Measurements from ENCODE around the gene ATOSA.

The ATOSA gene, protein sequence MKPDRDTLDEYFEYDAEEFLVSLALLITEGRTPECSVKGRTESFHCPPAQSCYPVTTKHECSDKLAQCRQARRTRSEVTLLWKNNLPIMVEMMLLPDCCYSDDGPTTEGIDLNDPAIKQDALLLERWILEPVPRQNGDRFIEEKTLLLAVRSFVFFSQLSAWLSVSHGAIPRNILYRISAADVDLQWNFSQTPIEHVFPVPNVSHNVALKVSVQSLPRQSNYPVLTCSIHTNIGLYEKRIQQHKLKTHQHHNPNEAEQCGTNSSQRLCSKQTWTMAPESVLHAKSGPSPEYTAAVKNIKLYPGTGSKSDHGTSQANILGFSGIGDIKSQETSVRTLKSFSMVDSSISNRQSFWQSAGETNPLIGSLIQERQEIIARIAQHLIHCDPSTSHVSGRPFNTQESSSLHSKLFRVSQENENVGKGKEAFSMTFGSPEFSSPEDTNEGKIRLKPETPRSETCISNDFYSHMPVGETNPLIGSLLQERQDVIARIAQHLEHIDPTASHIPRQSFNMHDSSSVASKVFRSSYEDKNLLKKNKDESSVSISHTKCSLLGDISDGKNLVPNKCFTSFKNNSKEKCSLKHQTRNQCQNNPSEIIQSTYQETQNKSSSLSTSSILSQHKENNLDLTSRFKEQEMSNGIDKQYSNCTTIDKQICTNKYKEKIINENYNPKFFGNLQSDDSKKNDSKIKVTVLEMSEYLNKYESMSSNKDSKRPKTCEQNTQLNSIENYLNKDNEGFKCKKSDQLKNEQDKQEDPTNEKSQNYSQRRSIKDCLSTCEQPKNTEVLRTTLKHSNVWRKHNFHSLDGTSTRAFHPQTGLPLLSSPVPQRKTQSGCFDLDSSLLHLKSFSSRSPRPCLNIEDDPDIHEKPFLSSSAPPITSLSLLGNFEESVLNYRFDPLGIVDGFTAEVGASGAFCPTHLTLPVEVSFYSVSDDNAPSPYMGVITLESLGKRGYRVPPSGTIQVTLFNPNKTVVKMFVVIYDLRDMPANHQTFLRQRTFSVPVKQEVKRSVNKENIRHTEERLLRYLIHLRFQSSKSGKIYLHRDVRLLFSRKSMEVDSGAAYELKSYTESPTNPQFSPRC

GRCh38 chr15:52679232-52680040, at the start of gene ATOSA:
ATOSA (minus strand) TSS chr15:52679388; CDS start chr15:52678021, 1,367 bp downstream.
- no peaks in the 10 kb centered on the region for H3K36me3 ChIP-seq (ENCODE audit: control insufficient read depth, insufficient read depth, low read length)

DNA sequence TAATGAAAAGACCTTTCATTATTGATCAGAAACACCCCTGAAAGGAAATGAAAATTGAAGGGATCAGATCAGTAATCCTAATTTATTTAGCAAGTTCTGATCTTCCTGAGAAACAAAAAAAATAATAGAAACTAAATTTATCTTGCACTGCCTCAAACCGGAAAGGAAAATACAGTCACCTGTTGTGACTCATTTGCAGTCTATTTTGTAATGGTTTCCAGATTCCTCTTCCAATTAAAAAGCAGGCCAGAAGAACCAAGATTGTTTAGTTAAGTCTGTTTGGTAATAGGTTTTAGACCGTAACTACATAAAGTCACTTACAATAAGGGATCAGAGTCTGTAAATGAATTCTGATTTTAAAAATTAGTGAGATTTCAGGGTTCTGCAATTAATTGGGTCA, 49.7 kb upstream of the ATOSA start:
- H3K4me1 ChIP-seq (ENCODE audit: control insufficient read depth, insufficient read depth, low read length), result peaks cover 20% of the 10 kb centered on the region
- peaks cover 6% of the 10 kb centered on the region; the same call in 1 of the 2 replicates for H3K9me3 ChIP-seq (ENCODE audit: control insufficient read depth, insufficient read depth, low read depth, low read length)
- H3K27ac ChIP-seq (ENCODE audit: low read depth, low read length), result no peak overlapping the region
- H3K9ac ChIP-seq (ENCODE audit: low read length), result no peak overlapping the region
- H3K36me3 ChIP-seq (ENCODE audit: control insufficient read depth, insufficient read depth, low read length), result no peaks in the 10 kb centered on the region
- no peak overlapping the region for H3K4me3 ChIP-seq (ENCODE audit: low read depth, low read length)
- no peaks in the 10 kb centered on the region for H3K27me3 ChIP-seq (ENCODE audit: control insufficient read depth, insufficient read depth, low read length)

More at GRCh38 chr15:52679232-52680040, at the start of gene ATOSA:
- Histone ChIP-seq H3K9ac (ENCODE audit: low read length) (peak within 1 kb of the TSS; percentile 63), H3K27ac (ENCODE audit: low read depth, low read length) (no peak within 1 kb of the TSS), H3K4me1 (ENCODE audit: control insufficient read depth, insufficient read depth, low read length) (peaks cover 5% of the 10 kb centered on the region; the same call in 1 of the 2 replicates), H3K4me3 (ENCODE audit: low read depth, low read length) (peak within 1 kb of the TSS; percentile 92), H3K27me3 (ENCODE audit: control insufficient read depth, insufficient read depth, low read length) (peaks cover 13% of the 10 kb centered on the region; the same call in 1 of the 2 replicates), H3K9me3 (ENCODE audit: control insufficient read depth, insufficient read depth, low read depth, low read length) (no peaks in the 10 kb centered on the region)

DNA sequence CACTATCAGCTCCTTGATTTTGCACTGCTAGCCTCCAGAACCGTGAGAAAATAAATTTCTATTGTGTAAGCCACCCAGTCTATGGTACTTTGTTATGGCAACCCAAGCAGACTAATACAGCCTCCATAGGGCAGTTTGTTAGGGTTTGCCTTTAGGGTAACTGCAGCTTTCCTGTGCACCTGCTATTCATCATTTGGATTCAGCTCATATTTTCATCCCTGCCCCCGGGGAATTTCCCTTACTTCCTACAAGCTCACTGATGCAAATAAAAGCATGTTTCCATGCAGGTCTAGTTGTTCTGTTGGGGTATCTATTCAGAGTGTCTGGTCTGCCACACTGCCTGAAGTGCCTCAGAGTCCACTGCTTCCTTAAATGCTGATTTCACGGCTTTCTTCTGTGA, 48.6 kb upstream of the ATOSA start:
- Histone ChIP-seq H3K9me3 (ENCODE audit: control insufficient read depth, insufficient read depth, low read depth, low read length) (peaks cover 6% of the 10 kb centered on the region; the same call in 1 of the 2 replicates), H3K36me3 (ENCODE audit: control insufficient read depth, insufficient read depth, low read length) (no peaks in the 10 kb centered on the region), H3K27me3 (ENCODE audit: control insufficient read depth, insufficient read depth, low read length) (no peaks in the 10 kb centered on the region), H3K4me3 (ENCODE audit: low read depth, low read length) (no peak overlapping the region), H3K27ac (ENCODE audit: low read depth, low read length) (no peak overlapping the region), H3K9ac (ENCODE audit: low read length) (no peak overlapping the region), H3K4me1 (ENCODE audit: control insufficient read depth, insufficient read depth, low read length) (peaks cover 11% of the 10 kb centered on the region)

GRCh38 chr15:52726195-52726594, 47.0 kb upstream of the ATOSA start:
- H3K27ac ChIP-seq (ENCODE audit: low read depth, low read length), result no peak overlapping the region
- H3K4me3 ChIP-seq (ENCODE audit: low read depth, low read length), result no peak overlapping the region
- no peaks in the 10 kb centered on the region for H3K27me3 ChIP-seq (ENCODE audit: control insufficient read depth, insufficient read depth, low read length)
- no peak overlapping the region for H3K9ac ChIP-seq (ENCODE audit: low read length)
- peaks cover 11% of the 10 kb centered on the region for H3K4me1 ChIP-seq (ENCODE audit: control insufficient read depth, insufficient read depth, low read length)
- H3K36me3 ChIP-seq (ENCODE audit: control insufficient read depth, insufficient read depth, low read length), result no peaks in the 10 kb centered on the region
- peaks cover 6% of the 10 kb centered on the region; the same call in 1 of the 2 replicates for H3K9me3 ChIP-seq (ENCODE audit: control insufficient read depth, insufficient read depth, low read depth, low read length)

DNA sequence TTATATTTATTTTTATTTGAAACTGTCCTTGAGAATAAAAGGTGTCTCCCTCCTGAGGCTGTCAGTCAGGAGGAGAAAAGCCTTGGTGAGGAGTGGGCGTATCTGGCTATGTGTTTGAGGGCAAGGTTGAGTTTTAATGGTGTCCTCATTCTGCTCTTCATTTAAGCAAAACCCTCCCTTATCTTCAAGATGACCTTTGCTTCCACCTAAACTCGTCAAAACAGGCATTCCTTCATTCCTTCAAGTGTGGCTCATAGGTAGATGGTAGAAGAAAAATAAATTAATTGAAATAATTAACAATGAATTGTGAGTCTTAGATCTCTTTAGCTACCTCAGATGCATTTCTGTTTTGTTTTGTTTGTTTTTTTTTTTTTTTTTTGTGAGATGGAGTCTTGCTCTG, 39.4 kb upstream of the ATOSA start:
- Histone ChIP-seq H3K4me3 (ENCODE audit: low read depth, low read length) (no peak overlapping the region), H3K9me3 (ENCODE audit: control insufficient read depth, insufficient read depth, low read depth, low read length) (no peaks in the 10 kb centered on the region), H3K27ac (ENCODE audit: low read depth, low read length) (no peak overlapping the region), H3K27me3 (ENCODE audit: control insufficient read depth, insufficient read depth, low read length) (no peaks in the 10 kb centered on the region), H3K9ac (ENCODE audit: low read length) (no peak overlapping the region), H3K36me3 (ENCODE audit: control insufficient read depth, insufficient read depth, low read length) (no peaks in the 10 kb centered on the region), H3K4me1 (ENCODE audit: control insufficient read depth, insufficient read depth, low read length) (no peaks in the 10 kb centered on the region)

DNA sequence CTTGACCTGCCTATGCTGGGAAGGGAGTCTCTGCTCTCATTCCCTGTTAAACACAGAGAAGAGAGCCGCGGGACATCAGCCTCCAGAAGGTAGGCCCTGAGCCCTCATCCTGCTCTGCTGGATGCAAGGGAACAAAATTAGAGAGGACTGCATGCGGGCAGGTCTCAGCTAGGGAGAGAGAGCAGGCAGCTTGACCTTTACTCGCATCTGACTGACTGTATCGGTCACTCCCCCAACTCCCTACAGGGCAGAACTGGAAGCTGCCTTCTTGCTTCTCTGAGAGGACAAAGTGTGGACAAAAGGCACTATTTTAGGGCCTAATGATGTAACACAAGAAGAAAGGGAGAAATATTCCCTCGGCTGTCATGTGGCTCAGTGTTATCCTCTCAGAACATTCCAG, 38.7 kb upstream of the ATOSA start:
- H3K36me3 ChIP-seq (ENCODE audit: control insufficient read depth, insufficient read depth, low read length), result no peaks in the 10 kb centered on the region
- H3K4me3 ChIP-seq (ENCODE audit: low read depth, low read length), result no peak overlapping the region
- no peak overlapping the region for H3K9ac ChIP-seq (ENCODE audit: low read length)
- no peaks in the 10 kb centered on the region for H3K27me3 ChIP-seq (ENCODE audit: control insufficient read depth, insufficient read depth, low read length)
- H3K27ac ChIP-seq (ENCODE audit: low read depth, low read length), result no peak overlapping the region
- H3K4me1 ChIP-seq (ENCODE audit: control insufficient read depth, insufficient read depth, low read length), result no peaks in the 10 kb centered on the region
- no peaks in the 10 kb centered on the region for H3K9me3 ChIP-seq (ENCODE audit: control insufficient read depth, insufficient read depth, low read depth, low read length)

DNA sequence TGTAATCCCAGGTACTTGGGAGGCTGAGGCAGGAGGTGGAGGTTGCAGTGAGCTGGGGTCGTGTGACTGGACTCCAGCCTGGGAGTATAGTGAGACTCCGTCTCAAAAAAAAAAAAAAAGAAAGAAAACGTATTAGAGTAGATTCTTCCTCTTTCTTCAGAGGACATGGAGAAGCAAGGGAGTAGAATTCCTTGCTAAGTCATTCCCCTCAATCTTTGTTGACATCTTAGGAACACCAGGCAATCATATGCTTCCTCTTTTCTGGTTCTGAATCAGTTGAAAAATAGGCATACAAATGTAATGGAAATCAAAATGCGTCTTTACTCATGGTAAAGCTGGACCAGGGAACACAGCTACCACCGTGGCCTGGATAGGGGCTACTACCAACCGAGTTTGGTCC, 38.3 kb upstream of the ATOSA start:
- Histone ChIP-seq H3K27me3 (ENCODE audit: control insufficient read depth, insufficient read depth, low read length) (no peaks in the 10 kb centered on the region), H3K4me3 (ENCODE audit: low read depth, low read length) (no peak overlapping the region), H3K27ac (ENCODE audit: low read depth, low read length) (no peak overlapping the region), H3K4me1 (ENCODE audit: control insufficient read depth, insufficient read depth, low read length) (no peaks in the 10 kb centered on the region), H3K9me3 (ENCODE audit: control insufficient read depth, insufficient read depth, low read depth, low read length) (no peaks in the 10 kb centered on the region), H3K9ac (ENCODE audit: low read length) (no peak overlapping the region), H3K36me3 (ENCODE audit: control insufficient read depth, insufficient read depth, low read length) (no peaks in the 10 kb centered on the region)

- no peaks in the 10 kb centered on the region for H3K9me3 ChIP-seq (ENCODE audit: control insufficient read depth, insufficient read depth, low read depth, low read length)
- H3K27me3 ChIP-seq (ENCODE audit: control insufficient read depth, insufficient read depth, low read length), result no peaks in the 10 kb centered on the region
- no peak overlapping the region for H3K27ac ChIP-seq (ENCODE audit: low read depth, low read length)
- no peak overlapping the region for H3K4me3 ChIP-seq (ENCODE audit: low read depth, low read length)
- H3K9ac ChIP-seq (ENCODE audit: low read length), result no peak overlapping the region
- H3K4me1 ChIP-seq (ENCODE audit: control insufficient read depth, insufficient read depth, low read length), result no peaks in the 10 kb centered on the region
- H3K36me3 ChIP-seq (ENCODE audit: control insufficient read depth, insufficient read depth, low read length), result no peaks in the 10 kb centered on the region
Observed at GRCh38 chr15:52716536-52716935, 37.3 kb upstream of the ATOSA start.

GRCh38 chr15:52715411-52715810, 36.2 kb upstream of the ATOSA start:
- Histone ChIP-seq H3K27me3 (ENCODE audit: control insufficient read depth, insufficient read depth, low read length) (no peaks in the 10 kb centered on the region), H3K4me1 (ENCODE audit: control insufficient read depth, insufficient read depth, low read length) (no peaks in the 10 kb centered on the region), H3K9ac (ENCODE audit: low read length) (no peak overlapping the region), H3K9me3 (ENCODE audit: control insufficient read depth, insufficient read depth, low read depth, low read length) (no peaks in the 10 kb centered on the region), H3K36me3 (ENCODE audit: control insufficient read depth, insufficient read depth, low read length) (no peaks in the 10 kb centered on the region), H3K4me3 (ENCODE audit: low read depth, low read length) (no peak overlapping the region), H3K27ac (ENCODE audit: low read depth, low read length) (no peak overlapping the region)

- Histone ChIP-seq H3K9ac (ENCODE audit: low read length) (no peak overlapping the region), H3K27ac (ENCODE audit: low read depth, low read length) (no peak overlapping the region)
Observed at GRCh38 chr15:52714968-52715367, 35.8 kb upstream of the ATOSA start.

More at GRCh38 chr15:52714968-52715367, 35.8 kb upstream of the ATOSA start:
- Histone ChIP-seq H3K4me3 (ENCODE audit: low read depth, low read length) (no peak overlapping the region), H3K9me3 (ENCODE audit: control insufficient read depth, insufficient read depth, low read depth, low read length) (no peaks in the 10 kb centered on the region), H3K27me3 (ENCODE audit: control insufficient read depth, insufficient read depth, low read length) (no peaks in the 10 kb centered on the region), H3K4me1 (ENCODE audit: control insufficient read depth, insufficient read depth, low read length) (peaks cover 3% of the 10 kb centered on the region), H3K36me3 (ENCODE audit: control insufficient read depth, insufficient read depth, low read length) (no peaks in the 10 kb centered on the region)

Data from HUES6 (cell line).